Naive thymus-derived CD8-positive, alpha-beta T cell (primary cell): ENCODE data around the gene CCDC134. TPM values are rescaled to one million over a fixed set of nuclear protein-coding genes. Genes with fewer than 3 reads are reported as not detected.

Experiments used
- ATAC-seq, 2 donors: fragments of 150-1000 bp; cut with Tn5 transposase in 1 of 2; sonication (Bioruptor Pico), chemical (Tn5 transposase) in 1 of 2; 1 replicate in 1 of 2; 2 replicates in 1 of 2; pipeline ENCODE4 v1.10.0; 2021; ENCODE audit warnings: mild to moderate bottlenecking in 2 of 2, moderate library complexity in 2 of 2
- POLR2A ChIA-PET: fragments of 350-600 bp; sonication (Branson Sonifier 250); formaldehyde crosslinking; loops from one replicate; lab custom pipeline; 2021; ENCODE audit warnings: antibody characterized with exemption; lab: Charles Lee
- DNase-seq, 10 donors: peaks; one replicate each; pipeline versions ENCODE4 v3.0.0 to v3.0.0-alpha.2; 2020 to 2022
- H3K27ac Mint-ChIP-seq, 10 donors: one replicate each; pipeline ENCODE4 v1.8.0; 2020 to 2022; ENCODE audit warnings: mild to moderate bottlenecking in 10 of 10, mixed read lengths in 10 of 10, moderate library complexity in 4 of 10, inconsistent platforms in 1 of 10
- H3K27me3 Mint-ChIP-seq, 5 donors: one replicate each; pipeline ENCODE4 v1.8.0; 2021 to 2022; ENCODE audit warnings: mixed read lengths in 5 of 5
- H3K36me3 Mint-ChIP-seq, 3 donors: one replicate each; pipeline ENCODE4 v1.8.0; 2020 to 2022; ENCODE audit warnings: mixed read lengths in 3 of 3, mild to moderate bottlenecking in 2 of 3, inconsistent platforms in 1 of 3
- H3K4me1 Mint-ChIP-seq, 4 donors: one replicate each; pipeline ENCODE4 v1.8.0; 2021 to 2022; ENCODE audit warnings: mixed read lengths in 4 of 4
- H3K4me3 Mint-ChIP-seq, 10 donors: one replicate each; pipeline ENCODE4 v1.8.0; 2020 to 2022; ENCODE audit warnings: mild to moderate bottlenecking in 10 of 10, mixed read lengths in 10 of 10, moderate library complexity in 6 of 10, inconsistent platforms in 1 of 10
- H3K9me3 Mint-ChIP-seq, 9 donors: one replicate each; pipeline ENCODE4 v1.8.0; 2020 to 2022; ENCODE audit warnings: mixed read lengths in 9 of 9, mild to moderate bottlenecking in 3 of 9, inconsistent platforms in 1 of 9, moderate library complexity in 1 of 9
- polyA plus RNA-seq, 3 donors: library from polyadenylated mRNA; unstranded; fragments of 300-500 nt; fragmentation: Illumina TruSeq; gene quantifications; one replicate each; pipeline ENCODE4 v1.2.3, GENCODE V29; 2021
- total RNA-seq, 8 experiments: library from RNA in 2 of 8; stranded (reverse) in 2 of 8; gene quantifications; one replicate each; pipeline ENCODE4 v1.2.3 and lab custom pipeline; 2021 to 2026

Gene CCDC134
- total and polyA plus RNA-seq, 5 experiments from 2014 or later, result 3.5 to 23.1 (median 5.6) TPM

- peaks cover 16 to 48% (median 39%) of the 10 kb centered on the region in 4 donors for H3K4me1 Mint-ChIP-seq
- peak overlapping the region in 6 of 10 donors; percentile 44 to 96 (median 72) for H3K27ac Mint-ChIP-seq
- no peaks in the 10 kb centered on the region for H3K9me3 Mint-ChIP-seq
- POLR2A ChIA-PET, result no interaction called here
- H3K27me3 Mint-ChIP-seq, result no peaks in the 10 kb centered on the region
- no peak overlapping the region for H3K4me3 Mint-ChIP-seq
- peaks cover 4 to 76% (median 18%) of the 10 kb centered on the region in 3 donors for H3K36me3 Mint-ChIP-seq
- no peak for DNase-seq
- ATAC-seq, result no peak
Measured at GRCh38 chr22:41875531-41876270, 75.2 kb downstream of the CCDC134 start.

Other genes starting within 250 kb of the CCDC134 start
- gene CSDC2, start 239.7 kb upstream of the CCDC134 start, total RNA-seq, result not detected
- gene CSDC2, start 239.7 kb upstream of the CCDC134 start, polyA plus RNA-seq, result not detected
- 10 to 100 TPM; 30.9 to 32.3 TPM for gene PMM1, start 210.8 kb upstream of the CCDC134 start, total RNA-seq
- 10 to 100 TPM; 29.9 to 32.8 (median 32.4) TPM for gene PMM1, start 210.8 kb upstream of the CCDC134 start, polyA plus RNA-seq
- 10 to 100 TPM; 25.8 to 29.3 TPM for gene DESI1, start 179.6 kb upstream of the CCDC134 start, total RNA-seq
- 10 to 100 TPM in 2 of 3 donors, 1 to 10 TPM in 1; 7.5 to 13.9 (median 11.2) TPM for gene DESI1, start 179.6 kb upstream of the CCDC134 start, polyA plus RNA-seq
- 100 to 1,000 TPM; 171 to 182 TPM for gene XRCC6, start 179.4 kb upstream of the CCDC134 start, total RNA-seq
- 100 to 1,000 TPM; 436 to 513 (median 454) TPM for gene XRCC6, start 179.4 kb upstream of the CCDC134 start, polyA plus RNA-seq
- 100 to 1,000 TPM; 117 to 127 TPM for gene SNU13, start 111.8 kb upstream of the CCDC134 start, total RNA-seq
- gene SNU13, start 111.8 kb upstream of the CCDC134 start, polyA plus RNA-seq, result 100 to 1,000 TPM; 226 to 309 (median 285) TPM
- 10 to 100 TPM; 52.9 to 62.8 TPM for gene MEI1, start 101.2 kb upstream of the CCDC134 start, total RNA-seq
- gene MEI1, start 101.2 kb upstream of the CCDC134 start, polyA plus RNA-seq, result 100 to 1,000 TPM in 1 of 3 donors, 10 to 100 TPM in 2; 89.5 to 153 (median 98.3) TPM
- 100 to 1,000 TPM; 106 TPM for gene SREBF2, start 32.4 kb downstream of the CCDC134 start, total RNA-seq
- 10 to 100 TPM; 16.3 to 21.9 (median 18.2) TPM for gene SREBF2, start 32.4 kb downstream of the CCDC134 start, polyA plus RNA-seq
- gene SHISA8, start 114.4 kb downstream of the CCDC134 start, total RNA-seq, result under 1 TPM in 1 of 2 experiments, not detected in 1; 0.44 TPM
- not detected for gene SHISA8, start 114.4 kb downstream of the CCDC134 start, polyA plus RNA-seq
- gene TNFRSF13C, start 126.1 kb downstream of the CCDC134 start, total RNA-seq, result 10 to 100 TPM; 16.8 to 18.3 TPM
- gene TNFRSF13C, start 126.1 kb downstream of the CCDC134 start, polyA plus RNA-seq, result under 1 TPM; 0.29 to 0.82 (median 0.56) TPM
- 1 to 10 TPM; 3.2 to 3.6 TPM for gene CENPM, start 146.5 kb downstream of the CCDC134 start, total RNA-seq
- 1 to 10 TPM; 2.1 to 7.2 (median 2.3) TPM for gene CENPM, start 146.5 kb downstream of the CCDC134 start, polyA plus RNA-seq
- gene SEPTIN3, start 168.8 kb downstream of the CCDC134 start, total RNA-seq, result under 1 TPM in 1 of 2 experiments, not detected in 1; 0.18 TPM
- not detected for gene SEPTIN3, start 168.8 kb downstream of the CCDC134 start, polyA plus RNA-seq
- gene WBP2NL, start 198.1 kb downstream of the CCDC134 start, total RNA-seq, result 1 to 10 TPM; 4.5 to 4.6 TPM
- gene WBP2NL, start 198.1 kb downstream of the CCDC134 start, polyA plus RNA-seq, result 1 to 10 TPM in 1 of 3 donors, under 1 TPM in 2; 0.25 to 1.4 (median 0.57) TPM